GM18868 (cell line): ENCODE data around the gene NF1.
"Not testable (repeated sequence)": the region's sequence is repeated elsewhere in the genome, so short reads cannot be mapped to it uniquely, and the experiment has no call there.

Experiments
- ATAC-seq: cut with Tn5 transposase; IDR thresholded peaks from one replicate; pipeline ENCODE4 v1.9.1; 2021; ENCODE audit warnings: mild to moderate bottlenecking, moderate library complexity; ENCODE audit not compliant: unreplicated experiment

Gene NF1, protein sequence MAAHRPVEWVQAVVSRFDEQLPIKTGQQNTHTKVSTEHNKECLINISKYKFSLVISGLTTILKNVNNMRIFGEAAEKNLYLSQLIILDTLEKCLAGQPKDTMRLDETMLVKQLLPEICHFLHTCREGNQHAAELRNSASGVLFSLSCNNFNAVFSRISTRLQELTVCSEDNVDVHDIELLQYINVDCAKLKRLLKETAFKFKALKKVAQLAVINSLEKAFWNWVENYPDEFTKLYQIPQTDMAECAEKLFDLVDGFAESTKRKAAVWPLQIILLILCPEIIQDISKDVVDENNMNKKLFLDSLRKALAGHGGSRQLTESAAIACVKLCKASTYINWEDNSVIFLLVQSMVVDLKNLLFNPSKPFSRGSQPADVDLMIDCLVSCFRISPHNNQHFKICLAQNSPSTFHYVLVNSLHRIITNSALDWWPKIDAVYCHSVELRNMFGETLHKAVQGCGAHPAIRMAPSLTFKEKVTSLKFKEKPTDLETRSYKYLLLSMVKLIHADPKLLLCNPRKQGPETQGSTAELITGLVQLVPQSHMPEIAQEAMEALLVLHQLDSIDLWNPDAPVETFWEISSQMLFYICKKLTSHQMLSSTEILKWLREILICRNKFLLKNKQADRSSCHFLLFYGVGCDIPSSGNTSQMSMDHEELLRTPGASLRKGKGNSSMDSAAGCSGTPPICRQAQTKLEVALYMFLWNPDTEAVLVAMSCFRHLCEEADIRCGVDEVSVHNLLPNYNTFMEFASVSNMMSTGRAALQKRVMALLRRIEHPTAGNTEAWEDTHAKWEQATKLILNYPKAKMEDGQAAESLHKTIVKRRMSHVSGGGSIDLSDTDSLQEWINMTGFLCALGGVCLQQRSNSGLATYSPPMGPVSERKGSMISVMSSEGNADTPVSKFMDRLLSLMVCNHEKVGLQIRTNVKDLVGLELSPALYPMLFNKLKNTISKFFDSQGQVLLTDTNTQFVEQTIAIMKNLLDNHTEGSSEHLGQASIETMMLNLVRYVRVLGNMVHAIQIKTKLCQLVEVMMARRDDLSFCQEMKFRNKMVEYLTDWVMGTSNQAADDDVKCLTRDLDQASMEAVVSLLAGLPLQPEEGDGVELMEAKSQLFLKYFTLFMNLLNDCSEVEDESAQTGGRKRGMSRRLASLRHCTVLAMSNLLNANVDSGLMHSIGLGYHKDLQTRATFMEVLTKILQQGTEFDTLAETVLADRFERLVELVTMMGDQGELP (N-terminal part only)

DNA sequence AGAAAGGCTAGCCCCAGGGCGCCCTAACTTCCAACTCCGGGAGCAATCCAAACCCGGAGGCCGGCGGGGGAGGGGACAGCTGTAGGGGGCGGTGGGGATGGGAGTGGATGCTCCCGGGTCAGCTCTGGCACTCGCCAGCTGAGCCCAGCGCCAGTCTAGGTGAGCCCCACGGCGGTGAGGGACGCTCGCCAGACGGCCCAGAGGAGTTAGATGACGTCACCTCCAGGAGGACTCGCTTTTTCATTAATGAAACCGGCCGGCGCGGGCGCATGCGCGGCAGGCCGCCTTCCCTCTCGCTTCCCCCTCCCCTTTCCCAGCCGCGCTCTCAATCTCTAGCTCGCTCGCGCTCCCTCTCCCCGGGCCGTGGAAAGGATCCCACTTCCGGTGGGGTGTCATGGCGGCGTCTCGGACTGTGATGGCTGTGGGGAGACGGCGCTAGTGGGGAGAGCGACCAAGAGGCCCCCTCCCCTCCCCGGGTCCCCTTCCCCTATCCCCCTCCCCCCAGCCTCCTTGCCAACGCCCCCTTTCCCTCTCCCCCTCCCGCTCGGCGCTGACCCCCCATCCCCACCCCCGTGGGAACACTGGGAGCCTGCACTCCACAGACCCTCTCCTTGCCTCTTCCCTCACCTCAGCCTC is at the start of gene NF1:
NF1 (plus strand) TSS at position 378 of the 636 bp plus-strand sequence. CDS start 333 bp downstream, outside the sequence.
- ATAC-seq: peak; percentile 87

DNA sequence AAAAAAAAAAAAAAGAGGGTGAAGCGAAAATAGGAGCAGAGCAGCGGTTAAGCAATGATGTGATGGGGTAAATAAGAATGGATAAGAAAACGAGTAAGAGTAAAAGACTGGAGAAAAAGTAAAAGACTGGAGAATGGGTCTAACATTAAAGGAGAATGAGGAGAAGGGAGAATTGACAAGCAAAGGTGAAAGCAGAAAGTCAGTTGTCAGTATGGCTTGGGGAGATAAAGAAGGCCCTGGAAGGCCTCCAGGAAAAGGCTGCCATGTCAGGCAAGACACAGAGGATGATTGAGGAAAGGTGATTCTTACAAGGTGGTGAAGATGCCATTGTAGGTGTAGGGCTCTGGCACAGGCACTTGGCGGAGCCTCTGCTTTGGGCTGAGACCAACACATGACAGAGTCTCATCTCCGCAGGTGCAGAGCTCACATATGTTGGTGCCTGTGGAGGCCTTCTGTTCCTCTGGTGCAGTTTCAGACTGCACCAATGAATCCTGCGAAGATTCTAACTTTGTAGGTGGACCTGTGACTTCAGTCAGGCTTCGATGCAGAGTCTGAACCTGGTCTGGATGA is 47.8 kb upstream of the NF1 start:
- not testable (repeated sequence) for ATAC-seq

DNA sequence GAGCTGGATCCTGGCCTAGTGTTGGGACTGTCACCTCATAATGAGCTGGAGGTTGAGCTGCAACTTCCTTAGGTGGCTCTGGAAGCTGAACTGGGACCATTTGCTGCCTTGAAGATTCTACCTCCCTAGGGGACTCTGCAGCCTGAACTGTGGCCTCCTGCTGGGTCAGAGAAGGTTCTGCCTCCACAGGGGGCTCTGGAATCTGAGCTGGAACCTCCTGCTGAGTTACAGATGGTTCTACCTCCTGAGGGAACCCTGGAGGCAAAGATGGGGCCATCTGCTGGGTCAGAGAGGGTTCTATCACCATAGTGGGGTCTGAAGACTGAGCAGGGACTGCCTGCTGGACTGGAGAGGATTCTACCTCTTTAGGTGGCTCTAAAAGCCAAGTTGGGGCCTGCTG is 46.6 kb upstream of the NF1 start:
- ATAC-seq: no peak

DNA sequence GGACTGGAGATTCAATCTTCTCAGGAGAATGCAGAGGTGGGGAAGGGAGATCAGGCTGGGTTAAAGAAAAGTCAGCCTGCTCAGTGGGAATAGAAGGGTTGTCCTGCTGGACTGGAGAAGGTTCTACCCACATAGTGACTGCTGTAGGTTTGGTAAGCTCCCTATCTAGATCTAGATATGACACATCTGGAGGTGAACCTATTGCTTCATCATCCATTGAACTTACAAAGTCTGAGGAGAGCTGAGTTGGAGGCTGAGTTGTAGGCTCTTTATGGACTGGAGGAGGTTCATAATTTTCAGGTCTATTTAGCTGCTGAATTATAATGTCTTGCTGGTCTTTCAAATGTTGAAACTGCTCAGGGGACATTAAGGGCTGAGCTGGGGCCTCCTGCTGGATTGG is 46.0 kb upstream of the NF1 start:
- ATAC-seq: no peak

DNA sequence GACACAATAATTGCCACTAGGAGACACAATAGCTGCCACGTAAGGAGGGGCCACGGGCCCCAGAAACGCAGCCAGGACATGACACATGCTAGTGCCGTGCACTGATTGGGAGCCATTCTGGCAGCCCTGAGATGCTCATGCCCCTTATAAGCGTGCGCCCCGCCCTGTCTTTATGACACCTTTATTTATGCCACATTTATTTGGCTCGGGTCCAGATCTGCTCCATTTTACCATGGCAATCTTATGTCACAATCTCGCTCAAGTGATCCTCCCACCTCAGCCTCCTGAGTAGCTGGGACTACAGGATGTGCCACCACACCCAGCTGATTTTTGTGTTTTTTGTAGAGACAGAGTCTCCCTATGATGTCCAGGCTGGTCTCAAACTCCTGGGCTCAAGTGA is 43.8 kb upstream of the NF1 start:
- no peak for ATAC-seq

DNA sequence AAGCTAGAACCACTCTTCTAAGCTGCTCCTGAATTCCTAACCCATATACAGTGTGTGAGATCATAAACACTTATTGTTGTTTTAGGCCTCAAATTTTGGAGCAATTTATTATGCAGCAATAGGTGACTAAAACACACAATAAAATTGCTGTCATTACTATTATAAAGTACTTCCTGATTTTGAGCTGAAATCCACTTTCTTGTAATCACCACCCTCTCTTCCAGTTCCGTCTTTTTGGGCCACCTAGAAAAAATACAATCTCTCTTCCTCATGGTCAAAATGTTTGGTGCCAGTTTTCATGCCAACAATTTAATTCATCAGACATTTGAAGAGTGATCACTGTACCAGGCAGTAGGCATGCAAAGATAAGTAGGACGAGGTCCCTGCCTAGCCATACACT is 43.3 kb upstream of the NF1 start:
- ATAC-seq: no peak

DNA sequence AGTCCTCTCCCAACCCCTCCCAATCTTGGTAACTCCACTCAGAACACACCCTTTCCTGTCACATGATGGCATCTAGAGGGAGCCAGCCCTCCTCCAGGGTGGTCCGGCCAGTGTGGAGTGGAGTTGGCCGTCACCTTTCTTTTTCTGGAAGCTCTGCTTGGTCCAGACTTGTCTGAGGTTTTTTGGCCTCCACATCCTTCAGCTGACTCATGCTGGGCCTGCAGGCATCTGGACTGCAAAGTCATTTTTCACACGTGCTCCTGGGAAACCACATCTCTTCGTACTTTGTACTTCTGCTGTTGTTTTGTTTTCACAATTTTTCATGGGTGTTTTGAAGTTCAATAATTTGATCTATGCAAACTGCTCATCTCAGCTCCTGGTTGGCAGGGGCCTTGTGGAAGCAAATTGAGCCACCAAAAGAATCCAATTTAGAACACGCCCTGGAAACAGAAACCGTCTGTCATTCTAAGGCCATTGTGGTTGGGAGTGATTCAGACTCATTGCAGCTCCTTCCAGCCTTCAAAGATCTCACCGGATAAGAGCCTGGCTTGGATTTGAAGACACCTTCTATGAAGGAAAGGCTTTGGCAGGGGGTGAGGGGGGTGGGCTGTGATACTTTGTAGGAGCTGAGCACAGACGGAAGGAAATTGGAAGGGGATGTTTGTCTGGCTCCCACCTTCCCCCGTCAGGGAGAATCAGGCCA is 42.4 kb upstream of the NF1 start:
- no peak for ATAC-seq

DNA sequence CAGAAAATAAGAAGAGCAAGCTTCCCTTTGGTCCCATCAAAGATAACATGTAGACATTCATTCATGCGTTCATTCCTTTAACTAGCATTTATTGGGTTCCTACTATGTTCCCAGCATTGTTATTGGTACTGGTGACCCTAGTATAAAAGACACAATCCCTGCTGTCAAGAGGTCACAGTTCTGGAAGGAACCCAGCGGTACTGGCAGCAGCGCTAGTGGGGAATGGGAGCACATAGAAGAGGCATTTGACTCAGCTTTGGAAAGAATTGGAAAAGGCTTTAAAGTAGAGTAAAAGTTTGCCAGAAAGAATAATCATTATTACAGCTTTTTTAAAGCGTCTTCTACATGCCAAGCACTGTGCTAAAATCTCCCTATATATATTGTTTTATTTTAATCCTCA is 41.7 kb upstream of the NF1 start:
- no peak for ATAC-seq

DNA sequence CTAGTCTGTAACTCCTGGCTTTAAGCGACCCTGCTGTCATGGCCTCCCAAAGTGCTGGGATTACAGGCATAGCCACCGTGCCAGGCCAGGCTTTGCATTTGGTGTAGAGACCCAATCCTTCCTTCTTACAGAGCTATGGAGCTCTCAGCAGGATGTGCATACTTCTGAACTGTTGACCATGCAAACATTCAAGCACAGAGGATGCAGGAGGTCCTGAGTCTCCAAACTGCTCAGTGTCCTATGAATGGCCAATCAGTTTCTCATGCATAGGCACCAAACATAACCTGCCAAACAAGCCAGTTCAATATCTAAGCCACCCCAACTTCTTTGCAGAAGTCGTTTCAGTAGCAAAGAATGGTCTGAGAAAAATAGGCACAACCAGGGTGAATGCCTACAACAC is 40.0 kb upstream of the NF1 start:
- ATAC-seq: no peak

DNA sequence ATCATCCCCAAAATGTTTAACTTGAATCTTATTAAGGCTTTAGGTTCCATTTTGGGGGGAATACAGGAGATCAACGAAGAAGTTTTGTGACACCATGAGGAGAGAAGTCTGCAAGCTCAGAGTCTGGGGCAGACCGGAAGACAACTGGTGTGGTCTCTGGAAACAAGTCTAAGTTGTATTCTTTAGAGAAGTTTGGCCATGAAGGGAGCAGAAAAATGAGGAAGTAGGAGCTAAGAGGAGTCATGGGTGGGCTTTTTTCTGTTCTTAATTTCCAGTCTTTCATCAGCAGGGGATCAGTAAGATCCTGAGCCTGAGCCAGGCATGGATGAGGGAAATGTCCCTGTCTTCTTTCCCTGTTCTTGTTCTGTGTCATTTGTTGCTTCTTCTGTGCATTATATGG is 35.8 kb upstream of the NF1 start:
- ATAC-seq: no peak

DNA sequence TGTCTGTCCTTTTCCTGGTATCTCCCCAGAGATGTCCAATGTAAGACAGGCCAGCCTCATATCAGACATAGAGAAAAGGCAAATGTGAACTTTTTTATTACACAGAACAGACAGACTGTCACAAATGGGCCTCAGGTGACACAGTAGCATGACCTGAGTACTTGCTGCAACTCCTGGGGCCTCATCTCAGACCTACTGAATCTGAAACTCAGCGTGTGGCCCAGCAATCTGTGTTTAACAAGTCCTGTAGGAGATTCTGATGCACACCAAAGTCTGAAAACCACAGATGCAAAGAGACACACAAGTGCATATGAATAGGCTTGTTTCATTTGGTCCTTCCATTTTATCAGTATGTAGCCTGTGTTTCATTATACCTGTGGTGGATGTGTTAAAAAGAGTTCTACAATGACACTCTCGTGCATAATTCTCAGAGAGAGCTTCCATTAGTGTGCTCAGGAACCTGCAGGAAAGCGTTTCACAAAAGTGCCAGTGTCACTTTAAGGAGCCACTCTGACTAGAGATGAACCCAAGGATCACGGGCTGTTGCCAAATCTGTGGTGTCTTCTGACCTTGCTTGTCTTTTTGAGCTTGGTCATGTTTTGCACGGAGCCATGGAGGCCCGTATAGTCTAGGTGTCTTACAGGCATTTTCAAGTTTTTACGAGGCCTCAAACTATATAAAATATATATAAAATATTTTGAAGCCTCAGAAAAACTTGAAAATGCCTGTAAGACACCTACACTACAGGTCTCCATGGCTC is 33.8 kb upstream of the NF1 start:
- ATAC-seq: no peak

DNA sequence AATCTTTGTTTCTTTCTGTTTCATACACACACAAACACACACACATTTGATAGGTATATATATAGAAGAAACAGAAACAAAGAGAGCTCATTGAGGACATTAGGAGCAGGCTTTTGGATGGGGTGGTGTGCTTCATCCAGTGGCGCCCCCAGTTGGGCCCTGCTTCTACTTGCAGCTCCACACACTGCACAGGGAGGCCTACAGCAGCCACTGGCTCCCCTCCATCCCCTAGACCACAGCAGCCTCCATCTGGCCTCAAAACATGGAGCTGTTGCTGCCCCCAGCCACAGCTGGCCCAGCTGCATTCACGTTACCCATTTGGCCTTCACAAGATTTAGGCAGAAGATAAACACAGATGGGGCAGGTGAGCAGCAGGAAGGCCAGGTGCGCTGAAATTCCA is 33.1 kb upstream of the NF1 start:
- ATAC-seq: no peak

DNA sequence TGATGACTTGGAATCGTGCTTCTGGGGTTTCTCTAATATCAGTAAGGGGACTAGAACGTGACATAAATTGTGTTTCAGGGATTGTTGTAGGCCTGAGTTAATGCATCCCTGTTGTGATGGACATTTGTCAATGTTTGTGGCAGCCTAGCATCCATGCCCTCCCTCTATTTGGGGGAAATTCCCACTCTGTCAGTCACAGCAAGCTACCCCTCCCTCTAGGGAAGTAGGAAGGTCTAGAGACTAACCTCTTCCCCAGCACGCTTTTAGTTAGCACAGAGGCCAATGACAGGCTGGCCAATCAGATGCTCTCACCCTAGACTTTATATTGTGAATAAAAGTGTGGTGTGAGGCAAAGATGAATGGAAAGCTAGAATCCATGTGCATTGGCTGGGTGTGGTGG is 32.4 kb upstream of the NF1 start:
- ATAC-seq: no peak

DNA sequence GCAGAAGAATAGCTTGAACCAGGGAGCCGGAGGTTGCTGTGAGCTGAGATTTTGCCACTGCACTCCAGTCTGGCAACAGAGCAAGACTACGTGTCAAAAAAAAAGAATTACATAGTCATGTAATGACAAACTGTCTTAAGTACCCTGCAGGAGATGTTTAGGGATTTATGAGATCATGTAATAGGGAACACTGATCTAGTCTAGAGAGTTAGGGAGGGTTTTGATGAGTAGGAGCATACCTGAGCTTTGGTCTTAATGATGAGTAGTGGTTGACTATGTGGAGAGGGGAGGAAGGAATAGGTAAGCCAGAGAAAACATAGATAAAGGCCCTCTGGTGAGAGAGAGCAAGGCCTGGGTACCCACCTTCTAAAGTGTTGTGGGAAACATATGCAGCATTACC is 30.1 kb upstream of the NF1 start:
- no peak for ATAC-seq

DNA sequence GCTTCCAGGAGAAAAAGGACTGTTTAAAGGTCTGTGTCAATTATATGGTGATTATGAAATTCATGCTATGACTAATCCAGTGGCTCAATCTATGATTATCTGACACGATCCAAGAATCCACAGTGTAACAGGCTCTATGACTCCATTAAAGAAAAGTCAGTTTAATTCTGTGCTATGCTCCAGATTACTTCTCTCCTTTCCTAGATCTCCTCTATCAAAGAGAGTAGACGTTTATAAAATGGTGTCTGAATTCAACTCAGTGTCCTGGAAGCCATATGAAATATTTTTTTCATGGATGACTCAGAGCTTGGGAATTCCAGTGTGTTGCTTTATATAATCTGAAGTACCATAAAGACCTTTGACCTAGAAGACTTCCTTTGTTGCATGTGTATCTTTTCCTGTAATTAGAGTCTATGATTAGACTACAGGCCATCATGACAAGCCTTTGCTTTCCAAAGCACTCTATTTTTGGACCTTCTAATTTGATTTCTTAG is 27.0 kb upstream of the NF1 start:
- no peak for ATAC-seq

DNA sequence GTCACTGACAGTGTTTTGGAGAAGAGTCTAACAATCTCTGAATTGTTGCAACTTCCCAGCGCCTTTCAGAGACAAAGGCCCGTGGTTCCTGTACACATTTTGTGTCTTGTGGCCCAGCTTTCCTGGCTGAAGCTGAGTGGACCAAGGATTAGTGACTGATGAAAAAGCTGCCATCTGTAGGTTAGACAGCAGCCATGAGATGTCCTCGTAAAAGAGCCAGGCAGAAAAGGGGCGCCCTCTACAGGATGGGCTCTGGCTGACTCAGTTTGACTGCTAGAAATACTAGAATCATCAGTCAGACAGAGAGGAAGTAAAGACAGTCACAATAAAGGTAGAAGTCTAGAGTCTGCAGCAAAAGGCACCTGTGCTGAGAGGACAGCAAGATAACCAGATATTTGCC is 26.5 kb upstream of the NF1 start:
- ATAC-seq: no peak

DNA sequence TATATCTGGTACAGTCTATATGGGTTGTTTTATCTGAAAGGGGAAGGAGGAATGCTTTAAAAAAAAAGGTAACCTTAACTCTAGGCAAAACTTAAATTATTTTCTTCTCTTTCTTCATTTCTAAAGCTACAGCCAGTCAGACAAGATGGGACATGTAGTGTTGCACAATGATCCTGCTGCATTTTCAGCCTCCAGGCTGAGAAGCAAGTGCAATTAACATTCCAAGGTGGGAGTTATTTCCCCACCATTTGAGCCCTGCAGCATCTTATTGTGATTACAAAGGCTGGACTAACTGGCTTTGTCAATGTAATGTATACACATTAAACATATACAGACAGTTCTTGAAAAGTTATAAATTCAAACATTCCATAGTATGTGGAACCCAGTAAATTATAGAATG is 22.6 kb upstream of the NF1 start:
- no peak for ATAC-seq

DNA sequence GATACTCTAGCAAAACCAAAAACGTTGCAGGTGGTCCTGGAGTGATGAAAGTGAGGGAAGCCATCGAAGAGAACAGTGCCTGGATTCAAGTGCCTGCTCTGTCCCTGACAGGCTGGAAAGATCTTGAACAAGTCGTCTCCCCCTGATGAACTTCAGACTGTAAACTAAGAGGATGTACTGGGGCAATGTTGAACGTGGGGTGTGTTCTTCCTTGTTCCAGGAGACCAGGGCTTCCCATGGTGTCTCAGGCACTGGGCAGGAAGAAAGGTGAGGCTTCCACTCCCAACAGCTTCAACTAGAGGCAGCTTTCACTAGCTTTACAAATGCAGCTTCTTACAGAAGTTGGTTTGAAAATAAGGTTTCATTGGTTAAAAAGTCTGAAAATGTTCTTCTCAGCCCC is 21.4 kb upstream of the NF1 start:
- ATAC-seq: no peak
